HG02885 (cell line): ENCODE measurements around the gene PRXL2B.
A peak's percentile ranks its signal among the peaks of the same experiment; 100 is the strongest.
"Not testable (repeated sequence)": the region's sequence is repeated elsewhere in the genome, so short reads cannot be mapped to it uniquely, and the experiment has no call there.

Experiments
- ATAC-seq: cut with Tn5 transposase; IDR thresholded peaks from one replicate; pipeline ENCODE4 v1.9.1; 2021; ENCODE audit warnings: mild to moderate bottlenecking; ENCODE audit not compliant: unreplicated experiment, poor library complexity

Gene PRXL2B

DNA sequence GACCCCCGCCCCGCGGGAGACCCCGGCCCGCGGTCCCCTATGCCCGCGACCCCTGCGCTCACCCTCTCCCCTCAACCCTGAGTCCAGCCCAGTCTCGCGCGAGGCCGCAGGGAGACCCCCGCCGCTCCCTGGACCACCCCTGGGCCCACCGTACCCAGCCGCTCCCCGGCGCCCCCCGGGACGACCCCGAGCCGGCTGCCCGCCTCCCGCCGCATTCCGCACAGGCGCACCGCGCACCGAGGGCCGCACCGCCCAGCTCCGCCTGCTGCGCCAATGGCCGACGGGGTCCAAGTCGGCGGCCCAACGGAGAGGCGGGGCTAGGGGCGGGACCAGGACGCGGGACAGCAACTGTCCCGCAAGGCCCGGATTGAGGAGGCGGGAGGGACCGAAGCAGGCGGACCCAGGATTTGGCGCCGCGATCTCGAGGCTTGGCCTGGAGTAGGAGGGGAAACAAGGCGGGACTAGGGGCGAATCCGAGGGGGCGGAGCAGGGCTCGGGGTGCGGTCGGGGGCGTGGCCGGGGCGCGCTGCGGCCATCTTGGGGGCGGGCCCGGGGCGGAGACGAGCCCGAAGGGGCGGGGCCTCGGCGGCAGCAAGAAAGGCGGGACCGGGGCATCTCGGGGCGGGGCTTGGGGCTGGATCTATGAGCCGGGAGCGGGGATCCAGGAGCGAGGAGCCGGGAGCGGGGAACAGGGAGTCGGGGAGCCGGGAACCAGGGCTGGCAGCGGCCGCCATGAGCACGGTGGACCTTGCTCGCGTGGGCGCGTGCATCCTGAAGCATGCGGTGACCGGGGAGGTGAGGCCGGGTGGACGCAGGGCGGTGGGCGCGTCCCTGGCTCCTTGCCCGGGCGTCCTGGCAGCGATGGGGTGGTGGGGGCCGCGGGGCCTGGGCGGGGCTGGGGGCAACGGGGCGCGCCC, at the start of gene PRXL2B:
Gene PRXL2B, plus strand, starts transcription at position 624 of the 917 bp plus-strand sequence. Its CDS starts 109 bp downstream, at position 733.
- ATAC-seq, result peak; percentile 77

DNA sequence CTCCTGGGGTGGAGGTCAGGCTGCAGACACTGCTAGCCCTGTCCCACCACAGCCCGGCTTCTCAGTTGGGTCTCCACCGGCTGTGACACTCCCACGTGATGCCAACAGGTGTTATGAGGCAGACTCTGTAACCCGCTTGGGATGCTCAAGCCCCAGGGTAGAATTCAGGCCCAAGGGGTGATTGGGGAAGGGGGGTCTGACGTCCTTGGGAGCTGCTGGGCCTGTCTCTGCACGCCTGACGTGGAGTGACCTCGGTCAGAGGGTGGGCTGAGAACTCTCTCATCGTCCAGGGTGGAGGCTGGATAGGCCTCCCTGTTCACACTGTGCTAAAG, 48.8 kb upstream of the PRXL2B start:
- ATAC-seq, result no peak

DNA sequence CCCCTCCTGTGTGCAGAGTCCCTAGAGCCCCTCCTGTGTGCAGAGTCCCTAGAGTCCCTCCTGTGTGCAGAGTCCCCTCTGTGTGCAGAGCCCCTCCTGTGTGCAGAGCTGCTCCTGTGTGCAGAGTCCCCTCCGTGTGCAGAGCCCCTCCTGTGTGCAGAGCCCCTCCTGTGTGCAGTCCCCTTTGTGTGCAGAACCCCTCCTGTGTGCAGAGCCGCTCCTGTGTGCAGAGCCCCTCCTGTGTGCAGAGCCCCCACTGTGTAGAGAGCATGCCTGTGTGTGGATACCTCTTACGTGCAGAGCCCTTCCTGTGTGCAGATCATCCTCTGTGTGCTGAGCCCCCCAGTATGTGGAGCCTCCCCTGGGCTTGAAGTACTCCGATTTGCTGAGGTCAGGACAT, 48.2 kb upstream of the PRXL2B start:
- no peak for ATAC-seq

- ATAC-seq, result no peak
These were observed 47.7 kb upstream of the PRXL2B start for GRCh38 chr1:2538872-2539271.

DNA sequence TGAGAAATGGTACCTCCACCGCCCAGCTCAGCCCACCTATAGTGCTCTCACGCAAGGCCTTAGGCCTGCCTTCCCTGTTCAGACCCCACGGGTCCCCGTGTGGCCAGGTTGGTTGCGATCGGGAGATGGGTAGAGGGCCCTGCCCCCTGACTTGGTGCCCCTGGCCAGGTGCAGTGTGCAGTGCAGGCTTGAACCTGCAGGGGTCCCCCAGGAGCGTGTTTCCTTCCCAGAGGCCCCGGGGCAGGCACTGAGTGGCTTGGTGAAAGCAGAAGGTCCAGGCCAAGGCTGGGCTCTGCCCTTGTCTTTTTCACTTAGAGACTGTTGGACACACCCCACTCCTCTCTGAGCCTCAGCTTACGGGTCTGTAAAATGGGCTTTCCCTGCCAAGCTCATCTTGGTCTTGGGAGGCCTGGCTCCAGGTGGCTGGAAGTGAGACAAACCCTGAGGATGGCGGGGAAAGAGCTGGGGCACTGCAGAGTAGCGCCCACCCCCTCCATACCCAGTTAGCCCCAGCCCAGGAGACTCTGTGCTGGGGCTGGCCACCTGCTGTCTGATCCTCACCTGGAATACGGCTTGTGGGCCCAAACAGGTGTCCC, 47.2 kb upstream of the PRXL2B start:
- ATAC-seq, result no peak

DNA sequence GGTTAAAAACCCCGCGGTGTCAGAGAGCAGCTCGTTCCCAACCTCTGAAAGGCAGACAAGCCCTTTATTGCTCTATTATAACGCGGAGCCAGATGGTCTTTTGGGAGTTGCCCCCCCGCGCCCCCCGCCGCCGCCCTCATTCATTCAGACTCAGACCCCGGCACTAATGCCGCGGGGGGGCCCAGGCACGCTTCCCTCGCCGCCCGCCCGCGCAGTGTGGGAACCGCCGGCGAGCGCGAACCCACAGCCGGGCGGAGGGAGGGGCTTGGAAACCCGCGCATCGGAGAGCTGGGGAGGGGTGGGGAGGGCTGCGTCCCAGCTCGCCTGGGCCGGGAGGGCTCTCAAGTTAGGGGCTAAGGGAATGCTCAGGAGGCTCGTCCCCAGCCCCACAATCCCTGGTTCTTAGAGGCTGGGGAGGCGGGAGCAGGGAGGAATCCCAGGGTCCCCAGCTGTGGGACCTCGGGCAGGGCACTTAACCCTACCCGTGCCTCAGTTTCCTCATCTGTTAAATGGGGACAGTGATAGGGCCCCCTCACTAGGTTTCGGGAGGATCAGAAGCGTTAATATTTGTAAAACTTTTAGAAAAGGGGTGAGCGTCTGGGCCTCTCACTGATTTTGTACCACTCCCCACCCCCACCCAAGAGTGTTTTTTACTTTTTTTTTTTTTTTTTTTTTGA, 45.6 kb upstream of the PRXL2B start:
- ATAC-seq, result no peak

- no peak for ATAC-seq
These were observed 44.8 kb upstream of the PRXL2B start for GRCh38 chr1:2541619-2542245.

GRCh38 chr1:2542246-2542915, 44.2 kb upstream of the PRXL2B start:
- no peak for ATAC-seq

GRCh38 chr1:2543543-2544092, 43.0 kb upstream of the PRXL2B start:
- no peak for ATAC-seq

DNA sequence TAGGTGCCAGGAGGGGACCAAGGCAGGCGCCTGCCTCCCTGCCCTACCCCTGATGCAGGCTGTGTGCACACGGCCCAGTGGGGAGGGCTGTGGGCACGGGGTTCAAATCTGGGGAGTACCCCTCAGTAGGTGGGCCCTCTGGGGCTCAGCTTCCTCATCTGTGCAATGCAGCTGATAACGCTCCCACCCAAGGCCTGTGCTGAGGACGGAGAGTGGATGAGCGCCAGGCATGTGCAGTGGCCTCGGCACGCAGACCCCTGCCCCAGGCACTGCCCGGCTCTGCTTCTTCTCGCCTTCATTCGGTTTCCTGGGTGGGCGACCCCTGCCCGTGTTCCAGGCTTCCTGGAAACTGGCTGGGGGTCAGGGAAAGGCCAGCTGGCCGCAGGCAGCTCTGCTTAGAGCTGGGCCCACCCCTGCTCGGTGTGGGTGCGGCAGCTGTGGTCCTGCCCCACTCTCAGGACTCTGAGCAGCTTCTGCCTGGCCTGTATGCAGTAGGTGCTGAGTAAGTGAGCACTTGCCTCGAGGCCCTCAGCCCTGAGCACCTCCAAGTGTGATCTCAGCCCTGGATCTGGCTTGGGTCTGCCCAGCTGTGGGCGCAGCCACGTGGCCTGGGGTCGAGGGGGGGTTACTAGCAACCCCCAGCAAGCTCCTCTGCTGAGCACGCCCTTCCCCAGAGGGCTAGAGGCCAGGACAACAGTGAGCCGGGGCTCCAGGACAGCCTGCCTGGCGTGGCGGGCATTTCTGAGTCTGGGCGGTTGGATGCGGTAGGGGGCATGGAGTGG, 42.3 kb upstream of the PRXL2B start:
- ATAC-seq, result no peak

GRCh38 chr1:2544875-2545640, 41.5 kb upstream of the PRXL2B start:
- ATAC-seq, result no peak

DNA sequence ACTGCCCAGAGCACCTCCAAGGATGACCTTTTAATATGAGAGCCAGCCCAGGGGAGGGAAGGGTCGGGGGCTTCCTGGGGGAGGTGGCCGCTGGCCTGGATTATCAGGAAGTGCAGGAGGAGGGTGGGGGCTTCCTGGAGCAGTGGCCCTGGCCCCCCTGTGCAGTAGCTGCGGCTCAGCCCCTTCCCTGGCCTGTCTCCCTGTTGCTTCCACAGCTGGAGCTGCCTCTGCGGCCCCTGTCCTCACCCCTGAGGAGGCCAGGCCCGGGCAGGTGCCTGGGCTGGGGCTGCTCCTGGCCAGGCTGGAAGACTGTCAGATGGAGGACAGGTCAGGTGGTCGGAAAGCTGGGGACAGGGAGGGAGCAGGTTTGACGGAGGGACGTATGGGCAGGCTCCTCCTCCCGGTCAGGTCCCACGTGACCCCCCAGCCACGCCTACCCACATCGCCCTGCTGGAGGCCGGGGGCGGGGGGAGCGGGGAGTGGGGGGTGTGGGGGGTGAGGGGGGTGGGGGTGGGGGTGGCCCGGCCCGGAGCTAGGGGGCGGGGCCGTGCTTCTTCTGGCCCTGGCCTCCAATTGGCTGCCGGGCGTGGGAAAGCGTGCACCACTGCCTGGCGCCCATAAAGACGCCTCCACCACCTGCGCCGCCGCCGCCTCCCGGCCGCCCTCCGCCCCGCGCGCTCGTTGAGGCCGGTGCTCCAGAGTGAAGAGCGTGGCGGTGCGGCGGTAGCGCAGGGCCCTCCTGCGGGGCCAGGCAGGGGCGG, 40.6 kb upstream of the PRXL2B start:
- peak; percentile 48 for ATAC-seq

DNA sequence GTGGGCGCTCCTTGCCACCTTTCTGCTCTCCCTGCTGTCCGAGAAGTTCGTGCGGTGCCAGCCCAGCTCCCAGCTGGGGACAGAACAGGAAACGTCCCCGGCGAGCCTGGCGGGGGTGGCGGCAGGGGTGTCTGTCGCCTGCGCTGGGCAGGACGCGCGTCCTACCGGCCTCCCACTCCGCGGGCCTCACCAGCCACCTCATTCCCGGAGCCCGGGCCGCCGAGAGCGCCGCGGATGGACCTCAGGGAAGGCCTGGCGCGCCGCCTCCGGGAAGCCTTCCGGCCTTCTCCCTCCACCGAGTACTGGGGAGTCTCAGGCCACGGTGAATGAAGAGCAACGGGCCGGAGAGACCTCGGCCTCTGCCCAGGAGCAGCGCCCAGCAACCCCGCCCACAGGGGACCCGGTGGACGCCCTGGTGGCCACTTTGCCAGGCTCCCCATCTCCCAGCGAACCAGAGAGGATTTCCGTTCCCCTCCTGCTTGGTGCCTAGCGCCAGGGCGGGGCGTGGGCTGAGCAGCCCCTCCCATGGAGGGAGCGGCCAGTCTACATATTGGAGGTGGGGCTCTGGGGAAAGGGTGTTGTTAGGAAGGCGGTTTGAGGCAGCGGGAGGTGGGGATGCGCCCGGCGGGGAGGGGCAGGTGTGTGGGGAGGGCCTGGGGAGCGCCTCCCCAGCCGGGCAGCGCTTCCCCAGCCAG, 39.9 kb upstream of the PRXL2B start:
- peak; percentile 27 for ATAC-seq

DNA sequence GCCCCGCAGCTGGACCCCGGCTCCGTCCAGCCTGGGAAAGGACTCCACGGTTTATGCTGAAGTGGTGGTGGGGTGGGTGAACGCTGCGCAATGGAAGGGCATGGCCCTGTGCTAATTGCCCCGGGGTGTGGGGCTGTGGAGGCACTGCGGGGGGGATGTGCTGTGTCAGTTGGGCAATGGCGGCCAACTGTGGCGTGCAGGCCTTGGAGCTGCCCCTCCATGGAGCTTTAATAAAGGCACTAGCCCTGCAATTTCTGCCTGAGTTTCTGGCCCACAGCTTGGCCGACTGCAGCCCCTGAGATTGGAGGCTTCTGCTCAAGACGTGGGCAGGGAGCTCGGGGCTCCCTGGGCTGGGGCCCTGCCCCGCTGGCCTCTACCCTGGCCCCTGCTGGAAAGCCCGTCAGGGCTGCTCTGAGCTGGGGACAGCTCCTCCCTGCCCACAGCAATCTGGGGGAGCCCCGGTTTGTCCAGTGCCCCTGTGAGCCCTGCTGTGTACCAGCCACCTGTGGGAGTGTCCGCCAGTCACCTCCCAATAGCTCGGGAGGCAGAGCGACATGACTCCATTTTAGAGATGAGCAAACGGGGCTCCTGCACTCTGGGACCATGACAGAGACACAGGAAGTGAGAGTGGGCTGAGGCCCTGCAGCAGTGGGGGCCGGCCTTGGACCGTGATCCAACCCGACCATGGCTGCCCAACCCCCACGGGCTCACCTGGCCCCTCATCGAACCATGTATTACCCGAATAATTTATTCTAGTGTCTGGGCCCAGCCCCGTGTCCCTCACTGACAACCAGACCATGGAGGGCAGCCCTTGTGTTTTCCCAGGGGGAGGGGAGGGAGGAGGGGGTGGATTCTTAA, 39.1 kb upstream of the PRXL2B start:
- no peak for ATAC-seq

DNA sequence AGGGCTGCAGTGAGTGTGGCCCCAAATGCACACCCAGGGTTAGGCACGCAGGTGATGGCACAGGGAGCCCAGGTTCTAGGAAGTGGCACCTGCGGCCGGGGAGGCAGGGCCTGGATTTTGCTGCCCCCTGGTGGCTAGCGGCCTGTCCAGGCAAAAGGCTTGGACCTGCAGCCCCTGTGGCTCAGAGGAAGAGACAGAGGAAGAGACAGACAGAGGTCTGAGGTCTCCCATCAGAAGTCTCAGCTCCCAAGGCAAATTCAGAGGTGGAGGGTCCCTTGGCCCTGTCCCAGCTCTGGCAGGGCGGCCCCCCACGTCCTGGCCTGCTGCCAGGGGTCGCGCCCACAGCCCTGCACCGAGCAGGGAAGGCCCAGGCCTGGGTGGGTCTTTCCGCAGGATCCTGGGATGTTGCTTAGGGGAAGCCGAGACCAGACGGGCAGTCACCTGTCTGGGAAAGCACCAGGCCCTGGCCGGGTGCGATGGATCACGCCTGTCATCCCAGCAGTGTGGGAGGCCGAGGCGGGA, 38.4 kb upstream of the PRXL2B start:
- peak; percentile 26 for ATAC-seq

DNA sequence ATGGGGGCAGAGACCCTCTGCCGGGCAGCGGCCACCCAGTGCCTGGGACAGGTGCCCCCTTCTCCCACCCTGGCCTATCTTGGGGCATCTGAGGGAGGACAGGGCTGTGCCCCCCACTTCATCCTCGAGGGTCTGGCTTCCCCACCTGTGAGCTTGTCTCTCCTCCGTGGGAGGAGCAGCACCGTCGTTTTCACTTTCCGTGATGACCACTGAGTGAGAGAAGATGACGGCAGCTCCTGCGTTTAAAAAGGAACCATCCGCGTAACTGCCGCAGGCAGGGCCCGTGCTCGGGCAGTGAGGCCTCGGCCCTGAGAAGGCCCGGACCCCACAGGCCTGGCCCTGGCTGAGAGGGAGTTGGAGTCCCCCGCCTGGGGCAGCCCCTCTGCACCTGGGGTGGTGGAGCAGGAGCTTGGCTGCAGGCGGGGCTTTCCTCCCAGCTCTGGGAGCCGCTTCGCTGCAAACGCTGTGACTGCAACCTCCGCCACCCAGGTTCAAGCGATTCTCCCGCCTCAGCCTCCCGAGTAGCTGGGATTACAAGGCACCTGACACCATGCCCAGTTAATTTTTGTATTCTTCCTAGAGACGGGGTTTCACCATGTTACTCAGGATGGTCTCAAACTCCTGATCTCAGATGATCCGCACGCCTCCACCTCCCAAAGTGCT, 37.1 kb upstream of the PRXL2B start:
- not testable (repeated sequence) for ATAC-seq
